Stimulated activated CD8-positive, alpha-beta memory T cell treated with anti-CD3 and anti-CD28 coated beads, Interleukin-4, amount 100 ng/mL, for 4 hours (primary cell): Measurements from ENCODE around the gene HARS2.
"Not testable (repeated sequence)": the region's sequence is repeated elsewhere in the genome, so short reads cannot be mapped to it uniquely, and the experiment has no call there.

ENCODE experiments used
- DNase-seq, 2 donors: peaks; one replicate each; pipeline ENCODE4 v3.0.0-alpha.2; 2020; ENCODE audit warnings: low read depth in 2 of 2, low spot score in 1 of 2

The HARS2 gene

GRCh38 chr5:140696891-140697492 lies 5.7 kb downstream of the HARS2 start:
- no peak for DNase-seq

DNA sequence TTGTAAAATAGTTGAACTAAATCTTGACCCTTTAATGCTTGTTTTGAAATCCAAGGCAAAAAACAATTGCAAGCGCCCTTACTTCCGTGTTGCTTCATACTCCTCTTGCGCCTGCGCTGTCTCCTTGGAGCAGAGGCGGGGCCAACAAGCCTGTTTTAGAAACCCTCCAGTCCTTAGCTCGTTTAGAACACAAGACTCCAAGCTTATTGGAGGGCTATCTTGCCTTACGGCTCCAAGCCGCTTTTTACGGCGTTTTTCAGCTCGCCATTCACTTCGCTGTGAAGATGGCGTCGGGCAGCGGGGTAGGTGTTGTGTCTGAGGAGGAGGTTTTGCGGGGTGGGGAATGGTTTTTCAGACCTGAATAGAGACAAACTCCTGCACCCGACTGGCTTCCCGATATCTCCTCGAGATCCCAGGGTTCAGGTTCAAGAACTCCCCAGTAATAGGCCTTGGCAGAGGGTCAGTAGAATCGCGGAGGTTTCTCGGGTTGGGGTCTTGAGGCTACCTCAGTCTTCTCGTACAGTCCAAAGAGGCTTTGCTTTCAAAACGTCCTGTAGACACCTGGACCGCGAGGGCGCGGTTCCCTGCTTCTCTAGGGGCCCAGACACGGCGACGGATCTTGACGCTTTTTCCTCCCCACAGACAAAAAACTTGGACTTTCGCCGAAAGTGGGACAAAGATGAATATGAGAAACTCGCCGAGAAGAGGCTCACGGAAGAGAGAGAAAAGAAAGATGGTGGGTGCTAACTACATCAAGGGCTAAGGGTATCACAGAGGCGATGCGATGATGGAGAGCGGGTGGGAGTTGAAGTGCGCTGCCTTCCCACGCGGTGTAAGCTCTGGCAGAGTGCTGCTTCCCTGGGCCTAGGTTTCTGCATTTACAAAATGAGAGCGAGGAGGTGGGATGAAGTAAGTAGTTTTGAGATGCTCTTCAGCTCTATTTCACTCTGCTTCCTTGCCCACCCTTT lies 9.2 kb downstream of the HARS2 start, which contains the start of gene ZMAT2:
ZMAT2 (plus strand) TSS at position 271 of the 968 bp plus-strand sequence; CDS start at position 285, 14 bp downstream.
- peak; percentile 88 to 89 for DNase-seq

GRCh38 chr5:140707812-140708211 lies 16.6 kb downstream of the HARS2 start:
- DNase-seq, result no peak

- DNase-seq, result not testable (repeated sequence)
Measured at GRCh38 chr5:140708787-140709186, 17.5 kb downstream of the HARS2 start.

DNA sequence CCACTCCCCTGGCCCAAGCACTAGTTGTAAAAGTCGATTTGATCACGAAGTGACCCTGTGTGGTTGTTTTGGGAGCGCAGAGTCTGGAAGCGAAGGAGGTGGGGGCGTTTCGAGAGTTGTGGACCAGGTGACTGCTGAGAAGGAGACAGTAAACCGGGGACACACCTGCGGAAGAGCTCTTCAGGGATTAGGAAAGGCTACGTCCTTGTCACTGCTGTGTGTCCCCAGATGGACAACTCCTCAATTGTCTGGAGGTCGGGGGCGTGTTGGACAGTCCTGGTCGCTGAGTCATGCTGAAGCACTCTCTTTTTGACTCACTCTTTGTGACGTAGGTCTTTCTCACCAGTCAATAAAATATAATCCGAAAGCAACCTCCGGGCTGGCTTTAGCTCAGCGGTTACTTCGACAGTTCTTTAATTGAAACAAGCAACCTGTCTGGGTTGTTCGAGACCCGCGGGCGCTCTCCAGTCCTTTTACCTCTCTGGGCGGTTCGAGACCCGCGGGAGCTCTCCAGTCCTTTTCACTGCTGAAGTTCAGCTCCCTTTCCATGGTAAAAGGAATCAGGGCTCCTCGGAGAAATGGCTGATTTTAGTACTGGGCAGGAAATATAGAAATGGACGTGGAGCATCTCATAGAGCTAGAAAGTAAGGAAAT lies 19.8 kb downstream of the HARS2 start:
- DNase-seq, result peak; percentile 76 to 85

GRCh38 chr5:140711794-140712193 lies 20.5 kb downstream of the HARS2 start:
- DNase-seq, result no peak

DNA sequence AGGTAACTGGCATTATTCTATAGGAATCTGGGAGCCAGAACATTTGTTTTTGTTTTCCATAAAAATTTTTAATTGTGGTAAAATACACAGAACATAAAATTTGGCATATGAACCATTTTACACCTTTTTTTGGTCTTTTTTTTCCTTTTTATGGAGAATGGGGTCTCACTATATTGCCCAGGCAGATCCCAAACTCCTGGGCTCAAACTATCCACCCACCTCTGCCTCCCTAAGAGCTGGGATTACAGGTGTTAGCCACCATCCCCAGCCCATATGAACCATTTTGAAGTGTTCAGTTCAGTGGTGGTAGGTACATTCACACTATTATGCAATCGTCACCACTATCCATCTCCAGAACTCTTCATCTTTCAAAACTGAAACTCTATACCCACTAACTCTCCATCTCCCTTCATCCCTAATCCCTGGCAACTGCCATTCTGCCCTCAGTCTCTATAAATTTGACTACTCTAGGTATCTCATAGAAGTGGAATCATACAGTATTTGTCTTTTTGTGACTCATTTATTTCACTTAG lies 22.4 kb downstream of the HARS2 start:
- no peak for DNase-seq

GRCh38 chr5:140716238-140716637 lies 25.0 kb downstream of the HARS2 start:
- DNase-seq, result not testable (repeated sequence)

DNA sequence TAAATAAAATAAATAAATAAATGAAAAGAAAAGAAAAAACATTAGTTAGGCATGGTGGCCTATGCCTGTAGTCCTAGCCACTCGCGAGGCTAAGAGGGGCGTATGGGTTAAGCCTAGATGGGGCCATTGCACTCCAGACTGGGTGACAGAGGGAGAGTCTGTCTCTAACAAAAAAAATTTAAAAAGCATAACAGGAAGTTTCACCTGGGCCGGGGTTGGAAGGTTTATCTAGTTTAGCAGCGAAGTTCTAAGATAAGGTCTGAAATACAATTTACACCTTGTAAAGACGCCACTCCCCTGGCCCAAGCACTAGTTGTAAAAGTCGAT lies 27.0 kb downstream of the HARS2 start:
- DNase-seq, result no peak

DNA sequence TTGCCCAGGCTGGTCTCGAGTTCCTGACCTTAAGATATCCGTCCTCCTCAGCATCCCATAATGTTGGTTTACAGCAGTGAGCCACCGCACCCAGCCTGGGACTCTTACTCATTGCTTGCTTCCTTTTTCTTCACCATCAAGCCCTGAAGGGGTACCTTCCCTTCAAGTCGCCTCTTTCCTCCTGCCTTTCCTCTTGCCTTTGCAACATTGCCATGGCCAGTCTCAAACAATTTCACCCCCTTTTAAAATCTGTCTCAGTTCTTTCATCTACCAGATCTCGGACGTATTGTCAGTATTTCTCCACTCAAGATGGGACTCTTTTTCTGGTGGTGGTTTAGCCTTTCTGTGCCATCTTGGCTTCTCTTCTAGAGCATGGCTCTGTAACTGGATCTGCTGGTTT lies 29.5 kb downstream of the HARS2 start:
- DNase-seq, result not testable (repeated sequence)

DNA sequence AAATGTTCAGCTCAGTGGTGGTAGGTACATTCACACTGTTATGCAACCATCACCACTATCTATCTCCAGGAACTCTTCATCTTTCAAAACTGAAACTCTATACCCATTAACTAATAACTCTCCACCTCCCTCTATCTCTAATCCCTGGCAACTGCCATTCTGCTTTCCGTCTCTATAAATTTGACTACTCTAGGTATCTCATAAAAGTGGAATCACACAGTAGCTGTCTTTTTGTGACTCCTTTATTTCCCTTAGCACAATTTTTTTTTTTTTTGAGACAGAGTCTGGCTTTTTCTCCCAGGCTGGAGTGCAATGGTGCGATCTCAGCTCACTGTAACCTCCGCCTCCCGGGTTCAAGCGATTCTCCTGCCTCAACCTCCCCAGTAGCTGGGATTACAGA lies 30.1 kb downstream of the HARS2 start:
- DNase-seq, result not testable (repeated sequence)

DNA sequence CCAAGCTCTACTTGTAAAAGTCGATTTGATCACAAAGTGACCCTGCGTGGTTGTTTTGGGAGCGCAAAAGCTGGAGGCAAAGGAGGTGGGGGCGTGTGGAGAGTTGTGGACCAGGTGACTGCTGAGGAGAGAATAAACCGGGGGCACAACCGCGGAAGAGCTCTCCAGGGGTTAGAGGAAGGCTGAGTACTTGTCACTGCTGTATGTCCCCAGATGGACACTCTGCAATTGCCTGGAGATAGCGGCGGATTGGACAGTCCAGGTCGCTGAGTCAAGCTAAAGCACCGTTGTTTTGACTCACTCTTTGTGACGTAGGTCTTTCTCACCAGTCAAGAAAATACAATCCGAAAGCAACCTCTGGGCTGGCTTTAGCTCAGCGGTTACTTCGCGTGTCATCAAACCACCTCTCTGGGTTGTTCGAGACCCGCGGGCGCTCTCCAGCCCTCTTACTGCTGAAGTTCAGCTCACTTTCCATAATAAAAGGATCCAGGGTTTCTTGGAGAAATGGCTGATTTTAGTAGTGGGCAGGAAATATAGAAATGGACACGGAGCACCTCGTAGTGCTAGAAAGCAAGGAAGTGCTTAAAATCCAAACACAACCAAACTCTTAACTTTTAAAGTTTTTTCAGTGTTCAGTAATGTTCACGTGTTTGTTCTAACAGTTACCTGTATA lies 34.7 kb downstream of the HARS2 start:
- DNase-seq, result peak; percentile 41

GRCh38 chr5:140733098-140733497 lies 41.8 kb downstream of the HARS2 start:
- DNase-seq, result no peak

DNA sequence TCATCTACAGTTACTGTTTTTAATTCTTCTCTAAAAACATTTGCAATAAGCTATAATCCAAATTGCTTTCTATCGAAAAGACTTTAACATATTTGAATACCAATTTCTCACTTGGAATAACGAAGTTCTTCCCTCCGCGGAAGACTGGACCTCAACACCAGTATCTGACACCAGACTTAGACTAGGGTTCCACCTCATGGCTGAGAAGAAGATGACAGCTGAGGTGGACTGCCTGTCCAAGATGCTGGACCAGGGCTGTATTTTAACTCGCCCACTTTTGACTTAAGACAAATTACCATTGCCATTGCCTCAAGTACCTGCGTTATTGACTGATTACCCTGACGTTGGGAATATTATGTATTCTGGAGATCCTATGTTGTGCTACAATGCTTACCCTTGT lies 43.1 kb downstream of the HARS2 start:
- DNase-seq, result no peak

GRCh38 chr5:140737486-140737885 lies 46.2 kb downstream of the HARS2 start:
- no peak for DNase-seq

- no peak for DNase-seq
Measured at GRCh38 chr5:140741967-140742366, 50.7 kb downstream of the HARS2 start.
